Stomach (tissue), 4 donors: Measurements from ENCODE around the gene AGAP3.
A peak's percentile ranks its signal among the peaks of the same experiment; 100 is the strongest.

ENCODE experiments used
- EP300 ChIP-seq: sonication (generic); formaldehyde crosslinking; IDR thresholded peaks from one replicate; pipeline ENCODE4 v1.6.1; 2017; ENCODE audit warnings: antibody characterized with exemption
- POLR2A ChIP-seq, 4 donors: fragments of 450-650 bp; IDR thresholded peaks; one replicate each; pipeline ENCODE4 v1.6.1; 2016; ENCODE audit warnings: antibody characterized with exemption in 4 of 4, control low read depth in 2 of 4, mild to moderate bottlenecking in 1 of 4, moderate library complexity in 1 of 4
- POLR2AphosphoS5 ChIP-seq, 3 donors: sonication (generic); formaldehyde crosslinking; IDR thresholded peaks; one replicate each; pipeline ENCODE4 v1.6.1; 2016; ENCODE audit warnings: antibody characterized with exemption in 3 of 3
- TF ChIP-seq, protein P1 (sequence below), 7 experiments: fragments of 450-650 bp in 4 of 7; fragments of 200-600 bp in 3 of 7; sonication (generic) in 3 of 7; IDR thresholded peaks; one replicate each; pipeline ENCODE4 v1.5.1; 2016 to 2019; ENCODE audit warnings: antibody characterized with exemption in 7 of 7, control low read depth in 2 of 7, mild to moderate bottlenecking in 1 of 7

DNA sequence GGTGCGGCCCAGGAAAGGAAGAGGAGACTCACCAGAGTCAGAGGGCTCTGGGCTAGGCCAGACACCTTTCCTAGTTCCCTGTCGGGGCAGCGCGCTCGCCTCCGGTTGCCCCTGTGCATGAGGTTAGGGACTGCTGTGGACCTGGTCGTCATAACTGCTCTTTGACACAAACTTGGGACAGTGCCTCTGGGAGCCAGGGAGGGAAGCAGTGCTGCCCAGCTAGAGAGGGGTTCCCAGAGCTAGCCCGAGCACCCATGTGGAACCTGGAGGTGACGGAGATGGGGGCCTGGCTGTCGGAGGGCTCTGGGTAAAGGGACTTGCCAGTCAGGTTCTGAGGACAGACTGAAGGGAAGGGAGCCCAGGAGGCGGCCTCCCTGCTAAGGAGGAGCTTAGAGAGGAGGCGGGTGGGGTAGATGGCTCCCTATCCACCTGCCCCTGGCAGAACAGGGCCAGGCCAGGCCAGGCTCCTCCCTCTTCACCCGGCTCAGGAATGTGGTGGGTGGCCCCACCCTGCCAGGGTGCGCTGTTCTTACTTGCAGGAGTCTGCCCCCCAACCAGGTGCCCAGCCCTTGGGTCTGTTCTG, 29.7 kb downstream of the AGAP3 start:
- TF ChIP-seq, protein P1, sequence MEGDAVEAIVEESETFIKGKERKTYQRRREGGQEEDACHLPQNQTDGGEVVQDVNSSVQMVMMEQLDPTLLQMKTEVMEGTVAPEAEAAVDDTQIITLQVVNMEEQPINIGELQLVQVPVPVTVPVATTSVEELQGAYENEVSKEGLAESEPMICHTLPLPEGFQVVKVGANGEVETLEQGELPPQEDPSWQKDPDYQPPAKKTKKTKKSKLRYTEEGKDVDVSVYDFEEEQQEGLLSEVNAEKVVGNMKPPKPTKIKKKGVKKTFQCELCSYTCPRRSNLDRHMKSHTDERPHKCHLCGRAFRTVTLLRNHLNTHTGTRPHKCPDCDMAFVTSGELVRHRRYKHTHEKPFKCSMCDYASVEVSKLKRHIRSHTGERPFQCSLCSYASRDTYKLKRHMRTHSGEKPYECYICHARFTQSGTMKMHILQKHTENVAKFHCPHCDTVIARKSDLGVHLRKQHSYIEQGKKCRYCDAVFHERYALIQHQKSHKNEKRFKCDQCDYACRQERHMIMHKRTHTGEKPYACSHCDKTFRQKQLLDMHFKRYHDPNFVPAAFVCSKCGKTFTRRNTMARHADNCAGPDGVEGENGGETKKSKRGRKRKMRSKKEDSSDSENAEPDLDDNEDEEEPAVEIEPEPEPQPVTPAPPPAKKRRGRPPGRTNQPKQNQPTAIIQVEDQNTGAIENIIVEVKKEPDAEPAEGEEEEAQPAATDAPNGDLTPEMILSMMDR (IDR thresholded peaks at IDR 0.05) = no peak
- TF ChIP-seq POLR2A (IDR thresholded peaks at IDR 0.05) (no peak), POLR2AphosphoS5 (IDR thresholded peaks at IDR 0.05) (peak in 1 of 3 donors; percentile 47), EP300 (no peak)
